NOMO-1 treated with DMSO at 0.1 percent for 48 hours (cell line): ENCODE results near the gene INTU.
"Not testable (repeated sequence)": the region's sequence is repeated elsewhere in the genome, so short reads cannot be mapped to it uniquely, and the experiment has no call there.

Experiments
- DNase-seq: peaks from one replicate; lab custom pipeline; 2025; ENCODE audit not compliant: unreplicated experiment; lab: John Stamatoyannopoulos, UW

The INTU gene

GRCh38 chr4:127632420-127633403 is at the start of gene INTU:
Gene INTU, plus strand, starts transcription at chr4:127632957. Its CDS starts 78 bp downstream, at chr4:127633035.
- DNase-seq: no peak

- DNase-seq: not testable (repeated sequence)
Measured at GRCh38 chr4:127586496-127586895, 46.3 kb upstream of the INTU start.

- DNase-seq: peak; percentile 20
Measured at GRCh38 chr4:127586922-127587571, 45.7 kb upstream of the INTU start.

- DNase-seq: not testable (repeated sequence)
Measured at GRCh38 chr4:127589153-127589552, 43.6 kb upstream of the INTU start.

- DNase-seq: no peak
Measured at GRCh38 chr4:127598656-127599055, 34.1 kb upstream of the INTU start.

GRCh38 chr4:127601029-127601428 is 31.7 kb upstream of the INTU start:
- no peak for DNase-seq

- DNase-seq: peak; percentile 73
Measured at GRCh38 chr4:127604949-127605709, 27.6 kb upstream of the INTU start.

- DNase-seq: no peak
Measured at GRCh38 chr4:127606823-127607222, 25.9 kb upstream of the INTU start.

GRCh38 chr4:127609484-127609883 is 23.3 kb upstream of the INTU start:
- DNase-seq: no peak

- no peak for DNase-seq
Measured at GRCh38 chr4:127610488-127610887, 22.3 kb upstream of the INTU start.

- no peak for DNase-seq
Measured at GRCh38 chr4:127616898-127617297, 15.9 kb upstream of the INTU start.

- no peak for DNase-seq
Measured at GRCh38 chr4:127618427-127618826, 14.3 kb upstream of the INTU start.

GRCh38 chr4:127622621-127622920 is 10.2 kb upstream of the INTU start:
- no peak for DNase-seq

GRCh38 chr4:127622921-127623796 is 9.6 kb upstream of the INTU start:
- DNase-seq: no peak

- DNase-seq: no peak
Measured at GRCh38 chr4:127623797-127624083, 9.0 kb upstream of the INTU start.

- no peak for DNase-seq
Measured at GRCh38 chr4:127624173-127624572, 8.6 kb upstream of the INTU start.

GRCh38 chr4:127629371-127629770 is 3.4 kb upstream of the INTU start:
- DNase-seq: no peak

GRCh38 chr4:127630152-127630551 is 2.6 kb upstream of the INTU start:
- no peak for DNase-seq

- DNase-seq: no peak
Measured at GRCh38 chr4:127631420-127631819, 1.3 kb upstream of the INTU start.

- no peak for DNase-seq
Measured at GRCh38 chr4:127634181-127634580, 1.4 kb downstream of the INTU start.

- DNase-seq: no peak
Measured at GRCh38 chr4:127641524-127641923, 8.8 kb downstream of the INTU start.
